ENCODE results near the gene CCN2. TPM values are rescaled to one million over a fixed set of nuclear protein-coding genes. Genes with fewer than 3 reads are reported as not detected.
"Not testable (repeated sequence)": the region's sequence is repeated elsewhere in the genome, so short reads cannot be mapped to it uniquely, and the experiment has no call there.

Gene CCN2
- total RNA-seq, 1 experiment from 2014 or later: 3.1 TPM

DNA sequence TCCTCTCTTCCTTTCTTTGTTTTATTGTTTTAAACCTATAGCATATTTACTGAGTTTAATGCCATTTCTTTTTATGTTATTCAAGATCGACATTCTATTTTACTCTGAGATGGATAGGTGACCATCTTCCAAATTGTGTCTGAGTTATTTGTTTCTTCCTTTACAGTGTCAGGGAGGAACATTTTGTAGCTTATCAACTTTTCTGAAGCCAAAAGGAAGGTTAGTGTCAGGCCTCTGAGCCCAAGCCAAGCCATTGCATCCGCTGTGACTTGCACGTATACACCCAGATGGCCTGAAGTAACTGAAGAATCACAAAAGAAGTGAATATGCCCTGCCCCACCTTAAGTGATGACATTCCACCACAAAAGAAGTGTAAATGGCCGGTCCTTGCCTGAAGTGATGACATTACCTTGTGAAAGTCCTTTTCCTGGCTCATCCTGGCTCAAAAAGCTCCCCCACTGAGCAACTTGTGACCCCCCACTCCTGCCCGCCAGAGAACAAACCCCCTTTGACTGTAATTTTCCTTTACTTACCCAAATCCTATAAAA, 49.8 kb downstream of the CCN2 start:
- ATAC-seq; H3K4me3 ChIP-seq (replicated peaks in 1 of 2; ENCODE audit: low read depth in 1 of 2, low read length in 2 of 2); CTCF ChIA-PET: not testable (repeated sequence)

GRCh38 chr6:131900231-131900630, 50.9 kb downstream of the CCN2 start:
- no peaks in the 10 kb centered on the region for H3K79me2 ChIP-seq (ENCODE audit: insufficient read depth, low read length)
- RAD21 ChIA-PET (ENCODE audit: low non-redundant PET in 1 of 2, low total read pairs in 2 of 2, uncharacterized antibody in 2 of 2, unreplicated experiment in 2 of 2): no interaction called here
- no peak overlapping the region for H3K27ac ChIP-seq (ENCODE audit: low read depth, low read length)
- no TSS peak for BruUV-seq (replicated peaks)
- no peaks in the 10 kb centered on the region for H3K27me3 ChIP-seq (ENCODE audit: insufficient read depth, low read length)
- H3K4me2 ChIP-seq (ENCODE audit: low read length): no peak overlapping the region
- H2AFZ ChIP-seq (ENCODE audit: low read depth, low read length, poor library complexity, severe bottlenecking): no peak overlapping the region
- intact Hi-C loops (cut with micrococcal nuclease): no loop called here
- H3K9me2 ChIP-seq (ENCODE audit: insufficient read depth): no peaks in the 10 kb centered on the region
- no peaks in the 10 kb centered on the region for H3K36me3 ChIP-seq (ENCODE audit: control insufficient read depth in 1 of 2, insufficient read depth in 2 of 2, low read length in 2 of 2)
- H3K4me1 ChIP-seq (ENCODE audit: control insufficient read depth in 1 of 2, insufficient read depth in 2 of 2, low read length in 2 of 2): no peaks in the 10 kb centered on the region
- no peak for DNase-seq (ENCODE audit: low read depth, low spot score)
- no peak overlapping the region for H3K4me3 ChIP-seq (replicated peaks in 1 of 2; ENCODE audit: low read depth in 1 of 2, low read length in 2 of 2)
- H3K9me3 ChIP-seq (ENCODE audit: control insufficient read depth in 1 of 2, insufficient read depth in 1 of 2, low read depth in 1 of 2, low read length in 2 of 2): peaks cover 0 to 2% of the 10 kb centered on the region in 2 experiments; a peak in 2 of 4 replicates
- no peak for ATAC-seq
- CTCF ChIA-PET: no interaction called here
- H4K20me1 ChIP-seq (ENCODE audit: insufficient read depth): no peaks in the 10 kb centered on the region
- POLR2A ChIA-PET: no interaction called here
- H3K9ac ChIP-seq (ENCODE audit: low read length): no peak overlapping the region
- TF ChIP-seq REST (IDR thresholded peaks at IDR 0.05; ENCODE audit: low read depth) (no peak), ZFX (IDR thresholded peaks at IDR 0.05) (no peak), SIN3A (IDR thresholded peaks at IDR 0.05; ENCODE audit: low read depth) (no peak), SP1 (IDR thresholded peaks at IDR 0.05; ENCODE audit: low read depth) (no peak), RAD21 (IDR thresholded peaks at IDR 0.05; ENCODE audit: low read depth) (no peak), CEBPB (IDR thresholded peaks at IDR 0.05; ENCODE audit: low read depth) (no peak), CBX3 (IDR thresholded peaks at IDR 0.05; ENCODE audit: low read depth) (no peak), JUND (IDR thresholded peaks at IDR 0.05) (no peak), YY1 (IDR thresholded peaks at IDR 0.05; ENCODE audit: extremely low read depth, insufficient replicate concordance, low read depth, low read length) (no peak), EZH2 (IDR thresholded peaks at IDR 0.05) (no peak), FOSL1 (IDR thresholded peaks at IDR 0.05; ENCODE audit: low read depth) (no peak), ZNF274 (IDR thresholded peaks at IDR 0.05; ENCODE audit: low read depth, low read length) (no peak), SRF (IDR thresholded peaks at IDR 0.05; ENCODE audit: low read depth) (no peak), EZH2phosphoT487 (IDR thresholded peaks at IDR 0.05; ENCODE audit: borderline replicate concordance) (no peak), ELF1 (IDR thresholded peaks at IDR 0.05; ENCODE audit: borderline replicate concordance, low read depth) (no peak), MAX (IDR thresholded peaks at IDR 0.05) (no peak), POLR2AphosphoS5 (IDR thresholded peaks at IDR 0.05; ENCODE audit: low read depth, low read length) (no peak)
- TF ChIP-seq, protein P1, sequence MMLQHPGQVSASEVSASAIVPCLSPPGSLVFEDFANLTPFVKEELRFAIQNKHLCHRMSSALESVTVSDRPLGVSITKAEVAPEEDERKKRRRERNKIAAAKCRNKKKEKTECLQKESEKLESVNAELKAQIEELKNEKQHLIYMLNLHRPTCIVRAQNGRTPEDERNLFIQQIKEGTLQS (IDR thresholded peaks at IDR 0.05): no peak

More for the DNA sequence above, 49.8 kb downstream of the CCN2 start:
- DNase-seq (ENCODE audit: low read depth, low spot score); BruUV-seq (replicated peaks); H3K9ac ChIP-seq (ENCODE audit: low read length); H3K9me3 ChIP-seq (ENCODE audit: control insufficient read depth in 1 of 2, insufficient read depth in 1 of 2, low read depth in 1 of 2, low read length in 2 of 2); H4K20me1 ChIP-seq (ENCODE audit: insufficient read depth); H3K36me3 ChIP-seq (ENCODE audit: control insufficient read depth in 1 of 2, insufficient read depth in 2 of 2, low read length in 2 of 2); H3K27me3 ChIP-seq (ENCODE audit: insufficient read depth, low read length); intact Hi-C loops (cut with micrococcal nuclease); H3K9me2 ChIP-seq (ENCODE audit: insufficient read depth); H2AFZ ChIP-seq (ENCODE audit: low read depth, low read length, poor library complexity, severe bottlenecking); H3K4me2 ChIP-seq (ENCODE audit: low read length); H3K79me2 ChIP-seq (ENCODE audit: insufficient read depth, low read length); POLR2A ChIA-PET; H3K27ac ChIP-seq (ENCODE audit: low read depth, low read length); RAD21 ChIA-PET (ENCODE audit: low non-redundant PET in 1 of 2, low total read pairs in 2 of 2, uncharacterized antibody in 2 of 2, unreplicated experiment in 2 of 2); H3K4me1 ChIP-seq (ENCODE audit: control insufficient read depth in 1 of 2, insufficient read depth in 2 of 2, low read length in 2 of 2): not testable (repeated sequence)
